ENCODE data around the gene SMOC2. TPM values are rescaled to one million over a fixed set of nuclear protein-coding genes. Genes with fewer than 3 reads are reported as not detected.

The SMOC2 gene
- total RNA-seq, 1 experiment from 2014 or later = 2.1 TPM

DNA sequence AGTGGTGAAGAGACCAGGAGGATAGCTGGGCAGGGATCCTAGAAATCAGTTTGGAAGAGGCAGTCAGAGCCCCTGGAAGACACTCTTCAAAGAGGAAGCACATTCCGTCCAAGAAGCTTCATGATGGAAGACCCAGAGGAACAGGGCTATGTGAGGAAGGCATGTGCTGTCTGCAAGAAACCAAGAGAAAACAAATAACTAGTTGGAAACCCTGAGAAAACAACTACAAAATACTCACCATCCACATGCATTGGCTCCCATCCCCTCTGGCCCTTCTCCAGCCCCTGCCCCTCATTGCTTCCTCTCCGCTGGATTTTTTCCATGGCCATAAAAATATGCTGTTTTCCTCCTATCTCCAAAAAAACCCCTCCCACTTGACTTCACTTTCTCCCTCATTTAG, 40.9 kb upstream of the SMOC2 start:
- Histone ChIP-seq H2AFZ (ENCODE audit: low read length) (no peak overlapping the region), H4K91ac (ENCODE audit: insufficient read length, low read depth, low read length) (no peak overlapping the region), H2BK15ac (ENCODE audit: low read depth, low read length) (no peak overlapping the region), H3K23ac (ENCODE audit: insufficient read length, low read depth, low read length) (no peak overlapping the region), H3K4ac (ENCODE audit: low read depth, low read length) (no peak overlapping the region), H2BK120ac (ENCODE audit: low read depth, low read length, poor library complexity, severe bottlenecking) (no peak overlapping the region), H3K14ac (ENCODE audit: insufficient read depth, low read length) (no peak overlapping the region), H3K23me2 (ENCODE audit: insufficient read length, low read depth, low read length, poor library complexity, severe bottlenecking) (no peaks in the 10 kb centered on the region), H3K18ac (ENCODE audit: insufficient read length, low read depth, low read length) (no peak overlapping the region), H3K79me1 (ENCODE audit: insufficient read depth, low read depth, low read length, poor library complexity, severe bottlenecking) (no peaks in the 10 kb centered on the region), H2BK20ac (ENCODE audit: low read depth, low read length, poor library complexity, severe bottlenecking) (no peak overlapping the region), H3K9ac (ENCODE audit: extremely low read depth, insufficient read length, low read length) (no peak overlapping the region), H3K27me3 (ENCODE audit: insufficient read depth, low read length) (no peaks in the 10 kb centered on the region), H4K8ac (replicated peaks; ENCODE audit: insufficient read length, low read depth, low read length) (no peak overlapping the region), H2BK12ac (ENCODE audit: insufficient read length, low read depth, low read length) (no peak overlapping the region), H3K9me3 (ENCODE audit: control insufficient read depth, low read depth, low read length) (no peaks in the 10 kb centered on the region), H2BK5ac (ENCODE audit: insufficient read length, low read length) (no peak overlapping the region), H3K4me1 (ENCODE audit: insufficient read depth, low read length) (no peaks in the 10 kb centered on the region), H4K5ac (ENCODE audit: insufficient read length, low read depth, low read length) (no peak overlapping the region), H4K20me1 (ENCODE audit: control insufficient read depth, insufficient read depth, insufficient read length) (no peaks in the 10 kb centered on the region), H3K27ac (ENCODE audit: insufficient read length, low read depth, low read length) (no peak overlapping the region), H3K4me2 (ENCODE audit: insufficient read depth, insufficient read length, low read length) (no peak overlapping the region), H3K79me2 (ENCODE audit: insufficient read depth, low read length) (no peaks in the 10 kb centered on the region), H3K56ac (ENCODE audit: insufficient read length, low read depth, low read length) (no peak overlapping the region), H2AK5ac (ENCODE audit: insufficient read length, low read length) (no peak overlapping the region), H3T11ph (ENCODE audit: low read length) (no peak overlapping the region)
- Mint-ChIP-seq H3K4me1 (no peaks in the 10 kb centered on the region), H3K36me3 (ENCODE audit: insufficient read depth in 1 of 3, low read depth in 3 of 3) (peaks cover 0 to 2% (median 0%) of the 10 kb centered on the region in 3 experiments; a peak in 2 of 7 replicates), H3K4me3 (no peak overlapping the region), H3K27me3 (ENCODE audit: low read depth) (peaks cover 2% of the 10 kb centered on the region), H3K9me3 (peaks cover 2 to 7% of the 10 kb centered on the region in 2 experiments; a peak in 4 of 5 replicates), H3K27ac (no peak overlapping the region)
- DNase-seq = no peak
- no CpG with 5 or more reads among the region's 2 CpGs for WGBS (ENCODE audit: extremely low coverage, insufficient read length, low lambda C conversion rate)
- TF ChIP-seq, protein P1, sequence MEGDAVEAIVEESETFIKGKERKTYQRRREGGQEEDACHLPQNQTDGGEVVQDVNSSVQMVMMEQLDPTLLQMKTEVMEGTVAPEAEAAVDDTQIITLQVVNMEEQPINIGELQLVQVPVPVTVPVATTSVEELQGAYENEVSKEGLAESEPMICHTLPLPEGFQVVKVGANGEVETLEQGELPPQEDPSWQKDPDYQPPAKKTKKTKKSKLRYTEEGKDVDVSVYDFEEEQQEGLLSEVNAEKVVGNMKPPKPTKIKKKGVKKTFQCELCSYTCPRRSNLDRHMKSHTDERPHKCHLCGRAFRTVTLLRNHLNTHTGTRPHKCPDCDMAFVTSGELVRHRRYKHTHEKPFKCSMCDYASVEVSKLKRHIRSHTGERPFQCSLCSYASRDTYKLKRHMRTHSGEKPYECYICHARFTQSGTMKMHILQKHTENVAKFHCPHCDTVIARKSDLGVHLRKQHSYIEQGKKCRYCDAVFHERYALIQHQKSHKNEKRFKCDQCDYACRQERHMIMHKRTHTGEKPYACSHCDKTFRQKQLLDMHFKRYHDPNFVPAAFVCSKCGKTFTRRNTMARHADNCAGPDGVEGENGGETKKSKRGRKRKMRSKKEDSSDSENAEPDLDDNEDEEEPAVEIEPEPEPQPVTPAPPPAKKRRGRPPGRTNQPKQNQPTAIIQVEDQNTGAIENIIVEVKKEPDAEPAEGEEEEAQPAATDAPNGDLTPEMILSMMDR (conservative IDR thresholded peaks at IDR 0.05) = no peak
